K562 (cell line): Measurements from ENCODE around the gene MAB21L3. TPM values are rescaled to one million over a fixed set of nuclear protein-coding genes. Genes with fewer than 3 reads are reported as not detected.

Experiments used
- ATAC-seq: fragments of 200-7000 bp; cut with Tn5 transposase; 3 replicates; pipeline ENCODE4 v1.9.1; 2020; ENCODE audit warnings: moderate library complexity
- BruUV-seq: library from RNA; stranded (reverse); fragments of 400-500 nt; replicated peaks from 2 replicates; lab custom pipeline; 2021; lab: Mats Ljungman, UMichigan
- CTCF ChIA-PET: fragments of 300-600 bp; formaldehyde crosslinking; extraction: SDS; loops from one replicate; lab custom pipeline; 2021; ENCODE audit warnings: low intra/inter-chr PET ratio; lab: Yijun Ruan, JAX
- POLR2A ChIA-PET: fragments of 300-600, 350-650 bp; sonication (Branson Sonifier 250); formaldehyde crosslinking; extraction: SDS; loops from one replicate; lab custom pipeline; 2021; ENCODE audit warnings: antibody characterized with exemption, inconsistent platforms; lab: Yijun Ruan, JAX
- DNase-seq, 4 experiments: peaks; one replicate each; pipeline versions ENCODE4 v3.0.0 to v3.0.0-alpha.2; 2011 to 2018; ENCODE audit warnings: low spot score in 3 of 4, mixed read lengths in 3 of 4; ENCODE audit errors: extremely low read depth in 1 of 4
- FAIRE-seq: peaks from 2 replicates; lab custom pipeline; 2011; peaks lifted over from hg19 to GRCh38; lab: Jason Lieb, UNC
- H2AFZ ChIP-seq: 2 replicates; pipeline ENCODE4 v1.6.0; 2011; ENCODE audit warnings: low read depth, low read length, control low read depth, inconsistent platforms
- H3K27ac ChIP-seq: fragments of 200-600 bp; 3 replicates; pipeline ENCODE4 v1.8.0; 2011; ENCODE audit warnings: low read depth, mild to moderate bottlenecking, control low read depth, inconsistent platforms, low read length, moderate library complexity, mixed read lengths; ENCODE audit errors: extremely low read depth
- H3K27me3 ChIP-seq, 2 experiments: fragments of 300-600 bp in 1 of 2; 2 replicates in 1 of 2; 3 replicates in 1 of 2; pipeline versions ENCODE4 v1.6.0 to v1.8.0; 2011; ENCODE audit warnings: inconsistent platforms in 2 of 2, low read length in 2 of 2, mild to moderate bottlenecking in 1 of 2, mixed read lengths in 1 of 2, moderate library complexity in 1 of 2; ENCODE audit not compliant: control insufficient read depth in 2 of 2, insufficient read depth in 2 of 2
- H3K36me3 ChIP-seq: fragments of 300-600 bp; 3 replicates; pipeline ENCODE4 v1.8.0; 2011; ENCODE audit warnings: mild to moderate bottlenecking, low read length, inconsistent platforms; ENCODE audit not compliant: control insufficient read depth, insufficient read depth
- H3K4me1 ChIP-seq, 2 experiments: fragments of 200-600 bp in 1 of 2; replicated peaks in 1 of 2; 2 replicates in 1 of 2; 3 replicates in 1 of 2; pipeline versions ENCODE4 v1.5.1 to v1.8.0; 2011; ENCODE audit warnings: inconsistent platforms in 2 of 2, low read length in 2 of 2, mild to moderate bottlenecking in 1 of 2, mixed read lengths in 1 of 2, moderate library complexity in 1 of 2; ENCODE audit not compliant: control insufficient read depth in 2 of 2, insufficient read depth in 2 of 2
- H3K4me2 ChIP-seq: 2 replicates; pipeline ENCODE4 v1.6.1; 2011; ENCODE audit warnings: low read length, control low read depth, inconsistent platforms, mixed read lengths; ENCODE audit not compliant: insufficient read depth
- H3K4me3 ChIP-seq: fragments of 200-600 bp; sonication (generic), shearing (Covaris generic); 2 replicates; pipeline ENCODE4 v1.5.1; 2016; ENCODE audit warnings: control low read depth, inconsistent platforms
- H3K79me2 ChIP-seq: fragments of 200-600 bp; 3 replicates; pipeline ENCODE4 v1.8.0; 2011; ENCODE audit warnings: low read length, inconsistent platforms; ENCODE audit not compliant: control insufficient read depth, insufficient read depth
- H3K9ac ChIP-seq, 2 experiments: 2 replicates each; pipeline versions ENCODE4 v1.6.0 to v1.6.1; 2011; ENCODE audit warnings: low read depth in 2 of 2, low read length in 2 of 2, control low read depth in 1 of 2, inconsistent platforms in 1 of 2, mild to moderate bottlenecking in 1 of 2, mixed read lengths in 1 of 2; ENCODE audit not compliant: insufficient read depth in 1 of 2
- H3K9me1 ChIP-seq: one replicate; pipeline ENCODE4 v1.6.0; 2011; ENCODE audit warnings: inconsistent platforms, mild to moderate bottlenecking, low read length, moderate library complexity; ENCODE audit not compliant: control insufficient read depth, insufficient read depth
- H3K9me3 ChIP-seq: replicated peaks from 2 replicates; pipeline ENCODE4 v1.5.1; 2011; ENCODE audit warnings: low read depth, low read length, inconsistent platforms; ENCODE audit not compliant: control insufficient read depth, insufficient read depth
- H4K20me1 ChIP-seq: replicated peaks from 2 replicates; pipeline ENCODE4 v1.6.1; 2011; ENCODE audit warnings: low read length, inconsistent platforms, mixed read lengths; ENCODE audit not compliant: control insufficient read depth, insufficient read depth
- CXXC5 ChIP-seq: fragments of 250-450 bp; sonication (Bioruptor Pico); IDR thresholded peaks from 2 replicates; pipeline ENCODE4 v1.8.0; 2022; ENCODE audit warnings: inconsistent platforms, mild to moderate bottlenecking, moderate library complexity
- EGR1 ChIP-seq: fragments of 450-650 bp; conservative IDR thresholded peaks from 2 replicates; pipeline ENCODE4 v1.6.1; 2017; ENCODE audit warnings: mild to moderate bottlenecking
- ERF ChIP-seq: fragments of 450-650 bp; formaldehyde crosslinking; IDR thresholded peaks from 2 replicates; pipeline ENCODE4 v1.4.0; 2020; ENCODE audit warnings: mild to moderate bottlenecking, mixed read lengths
- KDM4B ChIP-seq, 2 experiments: fragments of 450-650 bp in 1 of 2; sonication (generic) in 1 of 2; IDR thresholded peaks; 2 replicates each; pipeline ENCODE4 v1.6.1; 2016 to 2017; ENCODE audit warnings: borderline replicate concordance in 2 of 2, antibody characterized with exemption in 1 of 2, low read depth in 1 of 2, mild to moderate bottlenecking in 1 of 2
- MTA1 ChIP-seq: fragments of 450-650 bp; IDR thresholded peaks from 2 replicates; pipeline ENCODE4 v1.6.1; 2017; ENCODE audit warnings: borderline replicate concordance
- MYBL2 ChIP-seq, 2 experiments: fragments of 450-650 bp in 1 of 2; sonication (generic) in 1 of 2; formaldehyde crosslinking in 1 of 2; IDR thresholded peaks; 2 replicates each; pipeline versions ENCODE4 v1.6.1 to v1.8.1; 2017 to 2022; ENCODE audit warnings: borderline replicate concordance in 1 of 2, inconsistent platforms in 1 of 2, low read depth in 1 of 2, mild to moderate bottlenecking in 1 of 2, missing genetic modification reagents in 1 of 2, moderate library complexity in 1 of 2
- POLR3A ChIP-seq: IDR thresholded peaks from 2 replicates; pipeline ENCODE4 v1.6.1; 2011; ENCODE audit warnings: borderline replicate concordance, mild to moderate bottlenecking, moderate library complexity; ENCODE audit not compliant: insufficient read length, insufficient read depth; ENCODE audit errors: extremely low read depth
- SAFB ChIP-seq: fragments of 200-400 bp; formaldehyde crosslinking; IDR thresholded peaks from 2 replicates; pipeline ENCODE4 v1.6.1; 2017; ENCODE audit warnings: low read depth, low read length, borderline replicate concordance
- SMAD4 ChIP-seq: fragments of 250-450 bp; sonication (Bioruptor Pico); conservative IDR thresholded peaks from 2 replicates; pipeline ENCODE4 v1.8.0; 2021; ENCODE audit warnings: inconsistent platforms, mild to moderate bottlenecking, moderate library complexity
- TBP ChIP-seq: optimal IDR thresholded peaks from 2 replicates; pipeline ENCODE3; 2011; ENCODE audit warnings: low read depth, low read length, improper control_type of control experiment
- ZBTB17 ChIP-seq: fragments of 450-650 bp; formaldehyde crosslinking; IDR thresholded peaks from 2 replicates; pipeline ENCODE4 v1.4.0; 2020; ENCODE audit warnings: mild to moderate bottlenecking
- ZNF197 ChIP-seq: fragments of 200-800 bp; sonication (Bioruptor generic); IDR thresholded peaks from 2 replicates; pipeline ENCODE4 v1.6.1; 2016; ENCODE audit warnings: low read depth, missing genetic modification characterization, missing compliant biosample characterization
- ZNF24 ChIP-seq: fragments of 450-650 bp; IDR thresholded peaks from 2 replicates; pipeline ENCODE4 v1.6.1; 2016
- ZNF75A ChIP-seq: fragments of 450-650 bp; formaldehyde crosslinking; IDR thresholded peaks from 2 replicates; pipeline ENCODE4 v1.4.0; 2020; ENCODE audit warnings: mild to moderate bottlenecking
- WGBS: fragments of 100-300 bp; shearing (Covaris generic); methylation state at CpG from one replicate; pipeline ENCODE4 v1.1.6; 2016; ENCODE audit warnings: low coverage, mixed read lengths; ENCODE audit not compliant: insufficient coverage; ENCODE audit errors: missing lambda C conversion rate; 5-methylcytosine and 5-hydroxymethylcytosine counted together
- in situ Hi-C: fragments of 300-500 bp; cut with MboI; formaldehyde crosslinking; loops from 4 replicates; pipeline ENCODE4 v1.15.0; 2018; ENCODE audit warnings: inconsistent platforms, mixed read lengths
- intact Hi-C: fragments of 100-400 bp; cut with micrococcal nuclease; formaldehyde crosslinking; loops from 2 replicates; pipeline ENCODE4 v1.14.2; 2022
- polyA plus RNA-seq, 8 experiments: library from polyadenylated mRNA; depleted of rRNA in 4 of 8; stranded (reverse) in 5 of 8; unstranded in 3 of 8; fragments of >200 nt; fragmentation: Nextera tagmentation in 2 of 8; fragmentation: Illumina TruSeq in 1 of 8; extraction: Ambion mirVana in 2 of 8; extraction: Trizol in 1 of 8; gene quantifications; 2 replicates each; pipeline versions ENCODE4 v1.2.1 to v1.2.3, GENCODE V29; 2011 to 2014; ENCODE audit warnings: inconsistent platforms in 1 of 8, missing spikeins in 1 of 8
- total RNA-seq, 7 experiments: library from RNA; depleted of rRNA in 6 of 7; stranded (reverse); fragments of >200 nt in 6 of 7; fragmentation: Illumina TruSeq in 2 of 7; extraction: Trizol in 2 of 7; gene quantifications; 2 replicates each; pipeline versions ENCODE4 v1.2.1 to v1.2.3, GENCODE V29; 2011 to 2021; ENCODE audit warnings: low replicate concordance in 1 of 7
- TF ChIP-seq, protein P1 (sequence below): fragments of 250-450 bp; sonication (Bioruptor Pico); IDR thresholded peaks from 2 replicates; pipeline ENCODE4 v1.9.0; 2021; ENCODE audit warnings: mild to moderate bottlenecking, inconsistent platforms
- TF ChIP-seq, protein P2 (sequence below): IDR thresholded peaks from 2 replicates; pipeline ENCODE4 v1.6.1; 2014; ENCODE audit warnings: antibody characterized with exemption
- TF ChIP-seq, protein P3 (sequence below): fragments of 250-450 bp; sonication (Bioruptor Pico); IDR thresholded peaks from 2 replicates; pipeline ENCODE4 v1.8.0; 2022; ENCODE audit warnings: inconsistent platforms
- TF ChIP-seq, protein P4 (sequence below): sonication (generic); formaldehyde crosslinking; IDR thresholded peaks from 2 replicates; pipeline ENCODE4 v1.9.0; 2022; ENCODE audit warnings: mild to moderate bottlenecking, missing genetic modification reagents

MAB21L3 gene
- total and polyA plus RNA-seq, 9 of the 15 experiments (the other 6 are each of a cell fraction or from before 2014, with no cell fraction given) = not detected

DNA sequence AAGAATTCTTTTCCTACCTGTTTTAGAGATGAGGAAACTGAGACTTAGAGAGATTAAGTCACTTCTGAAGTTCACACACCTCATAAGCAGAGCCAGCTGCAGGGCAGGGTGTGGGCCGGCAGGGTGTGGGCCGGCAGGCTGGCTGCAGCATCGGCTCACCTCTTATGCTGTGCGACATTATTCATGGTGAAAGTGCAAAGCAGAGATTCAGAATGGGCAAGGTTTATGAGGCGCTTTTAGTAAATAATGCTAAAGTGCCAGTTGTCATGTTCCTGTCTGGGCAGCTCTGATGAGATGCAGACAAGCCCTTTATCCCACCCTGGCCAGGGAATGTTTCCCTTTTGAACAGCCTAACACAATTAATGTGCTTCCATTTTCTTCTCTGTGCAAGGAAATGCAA is 14.6 kb downstream of the MAB21L3 start:
- no peak overlapping the region for H3K27ac ChIP-seq
- no peaks in the 10 kb centered on the region for H3K36me3 ChIP-seq
- no peaks in the 10 kb centered on the region for H3K79me2 ChIP-seq
- H3K9me3 ChIP-seq = no peaks in the 10 kb centered on the region; the same call in 1 of the 2 replicates
- H3K27me3 ChIP-seq = peaks cover 22 to 46% of the 10 kb centered on the region in 2 experiments
- DNase-seq (no peak), FAIRE-seq (no peak), ATAC-seq (peak; percentile 61; the same call in 2 of the 3 replicates)
- H2AFZ ChIP-seq = no peak overlapping the region
- WGBS = 1% methylated on average over 5 of the region's 5 CpGs
- no peaks in the 10 kb centered on the region for H3K9me1 ChIP-seq
- POLR2A ChIA-PET = no interaction called here
- intact Hi-C loops = no loop called here
- H3K4me3 ChIP-seq = no peak overlapping the region
- no peak overlapping the region for H3K9ac ChIP-seq
- no TSS peak for BruUV-seq
- CTCF ChIA-PET = no interaction called here
- no peaks in the 10 kb centered on the region for H4K20me1 ChIP-seq
- H3K4me1 ChIP-seq = no peaks in the 10 kb centered on the region; a peak in 1 of 5 replicates
- no peak overlapping the region for H3K4me2 ChIP-seq
- in situ Hi-C loops = no loop called here
- TF ChIP-seq SAFB = no peak
- TF ChIP-seq ERF (CRISPR knock-in tag) = no peak
- TF ChIP-seq, protein P1, sequence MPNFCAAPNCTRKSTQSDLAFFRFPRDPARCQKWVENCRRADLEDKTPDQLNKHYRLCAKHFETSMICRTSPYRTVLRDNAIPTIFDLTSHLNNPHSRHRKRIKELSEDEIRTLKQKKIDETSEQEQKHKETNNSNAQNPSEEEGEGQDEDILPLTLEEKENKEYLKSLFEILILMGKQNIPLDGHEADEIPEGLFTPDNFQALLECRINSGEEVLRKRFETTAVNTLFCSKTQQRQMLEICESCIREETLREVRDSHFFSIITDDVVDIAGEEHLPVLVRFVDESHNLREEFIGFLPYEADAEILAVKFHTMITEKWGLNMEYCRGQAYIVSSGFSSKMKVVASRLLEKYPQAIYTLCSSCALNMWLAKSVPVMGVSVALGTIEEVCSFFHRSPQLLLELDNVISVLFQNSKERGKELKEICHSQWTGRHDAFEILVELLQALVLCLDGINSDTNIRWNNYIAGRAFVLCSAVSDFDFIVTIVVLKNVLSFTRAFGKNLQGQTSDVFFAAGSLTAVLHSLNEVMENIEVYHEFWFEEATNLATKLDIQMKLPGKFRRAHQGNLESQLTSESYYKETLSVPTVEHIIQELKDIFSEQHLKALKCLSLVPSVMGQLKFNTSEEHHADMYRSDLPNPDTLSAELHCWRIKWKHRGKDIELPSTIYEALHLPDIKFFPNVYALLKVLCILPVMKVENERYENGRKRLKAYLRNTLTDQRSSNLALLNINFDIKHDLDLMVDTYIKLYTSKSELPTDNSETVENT (CRISPR knock-in tag) = no peak
- no peak for TF ChIP-seq ZNF197 (CRISPR knock-in tag)
- no peak for TF ChIP-seq SMAD4 (CRISPR knock-in tag)
- TF ChIP-seq, protein P2, sequence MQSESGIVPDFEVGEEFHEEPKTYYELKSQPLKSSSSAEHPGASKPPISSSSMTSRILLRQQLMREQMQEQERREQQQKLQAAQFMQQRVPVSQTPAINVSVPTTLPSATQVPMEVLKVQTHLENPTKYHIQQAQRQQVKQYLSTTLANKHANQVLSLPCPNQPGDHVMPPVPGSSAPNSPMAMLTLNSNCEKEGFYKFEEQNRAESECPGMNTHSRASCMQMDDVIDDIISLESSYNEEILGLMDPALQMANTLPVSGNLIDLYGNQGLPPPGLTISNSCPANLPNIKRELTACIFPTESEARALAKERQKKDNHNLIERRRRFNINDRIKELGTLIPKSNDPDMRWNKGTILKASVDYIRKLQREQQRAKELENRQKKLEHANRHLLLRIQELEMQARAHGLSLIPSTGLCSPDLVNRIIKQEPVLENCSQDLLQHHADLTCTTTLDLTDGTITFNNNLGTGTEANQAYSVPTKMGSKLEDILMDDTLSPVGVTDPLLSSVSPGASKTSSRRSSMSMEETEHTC = no peak
- no peak for TF ChIP-seq KDM4B (IDR thresholded peaks at IDR 0.05; ENCODE audit: borderline replicate concordance in 2 of 2, low read depth in 1 of 2)
- no peak for TF ChIP-seq POLR3A
- no peak for TF ChIP-seq ZNF75A (CRISPR knock-in tag)
- no peak for TF ChIP-seq EGR1
- TF ChIP-seq, protein P3, sequence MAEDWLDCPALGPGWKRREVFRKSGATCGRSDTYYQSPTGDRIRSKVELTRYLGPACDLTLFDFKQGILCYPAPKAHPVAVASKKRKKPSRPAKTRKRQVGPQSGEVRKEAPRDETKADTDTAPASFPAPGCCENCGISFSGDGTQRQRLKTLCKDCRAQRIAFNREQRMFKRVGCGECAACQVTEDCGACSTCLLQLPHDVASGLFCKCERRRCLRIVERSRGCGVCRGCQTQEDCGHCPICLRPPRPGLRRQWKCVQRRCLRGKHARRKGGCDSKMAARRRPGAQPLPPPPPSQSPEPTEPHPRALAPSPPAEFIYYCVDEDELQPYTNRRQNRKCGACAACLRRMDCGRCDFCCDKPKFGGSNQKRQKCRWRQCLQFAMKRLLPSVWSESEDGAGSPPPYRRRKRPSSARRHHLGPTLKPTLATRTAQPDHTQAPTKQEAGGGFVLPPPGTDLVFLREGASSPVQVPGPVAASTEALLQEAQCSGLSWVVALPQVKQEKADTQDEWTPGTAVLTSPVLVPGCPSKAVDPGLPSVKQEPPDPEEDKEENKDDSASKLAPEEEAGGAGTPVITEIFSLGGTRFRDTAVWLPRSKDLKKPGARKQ = no peak
- TF ChIP-seq MYBL2 (IDR thresholded peaks at IDR 0.05; ENCODE audit: low read depth) = no peak
- TF ChIP-seq MYBL2 (CRISPR knock-in tag; IDR thresholded peaks at IDR 0.05; ENCODE audit: borderline replicate concordance) = no peak
- TF ChIP-seq, protein P4, sequence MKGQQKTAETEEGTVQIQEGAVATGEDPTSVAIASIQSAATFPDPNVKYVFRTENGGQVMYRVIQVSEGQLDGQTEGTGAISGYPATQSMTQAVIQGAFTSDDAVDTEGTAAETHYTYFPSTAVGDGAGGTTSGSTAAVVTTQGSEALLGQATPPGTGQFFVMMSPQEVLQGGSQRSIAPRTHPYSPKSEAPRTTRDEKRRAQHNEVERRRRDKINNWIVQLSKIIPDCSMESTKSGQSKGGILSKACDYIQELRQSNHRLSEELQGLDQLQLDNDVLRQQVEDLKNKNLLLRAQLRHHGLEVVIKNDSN (CRISPR knock-in tag) = no peak
- no peak for TF ChIP-seq ZNF24
- TF ChIP-seq MTA1 = no peak
- TF ChIP-seq CXXC5 (CRISPR knock-in tag) = no peak
- TF ChIP-seq ZBTB17 (CRISPR knock-in tag) = no peak
- TF ChIP-seq TBP = no peak
